ENCODE results near the gene CAND2. TPM values are rescaled to one million over a fixed set of nuclear protein-coding genes. Genes with fewer than 3 reads are reported as not detected.

Gene CAND2
- total RNA-seq, 6 experiments from 2014 or later = 4.5 to 10.5 (median 8.3) TPM

- Mint-ChIP-seq H3K9me3 (no peaks in the 10 kb centered on the region), H3K27me3 (ENCODE audit: insufficient read depth) (no peaks in the 10 kb centered on the region; the same call in 1 of the 2 replicates), H3K4me1 (ENCODE audit: low read depth) (peaks cover 10% of the 10 kb centered on the region; the same call in 1 of the 2 replicates), H3K4me3 (no peak overlapping the region), H3K36me3 (ENCODE audit: low read depth) (no peaks in the 10 kb centered on the region), H3K27ac (no peak overlapping the region)
- TF ChIP-seq, protein P1, sequence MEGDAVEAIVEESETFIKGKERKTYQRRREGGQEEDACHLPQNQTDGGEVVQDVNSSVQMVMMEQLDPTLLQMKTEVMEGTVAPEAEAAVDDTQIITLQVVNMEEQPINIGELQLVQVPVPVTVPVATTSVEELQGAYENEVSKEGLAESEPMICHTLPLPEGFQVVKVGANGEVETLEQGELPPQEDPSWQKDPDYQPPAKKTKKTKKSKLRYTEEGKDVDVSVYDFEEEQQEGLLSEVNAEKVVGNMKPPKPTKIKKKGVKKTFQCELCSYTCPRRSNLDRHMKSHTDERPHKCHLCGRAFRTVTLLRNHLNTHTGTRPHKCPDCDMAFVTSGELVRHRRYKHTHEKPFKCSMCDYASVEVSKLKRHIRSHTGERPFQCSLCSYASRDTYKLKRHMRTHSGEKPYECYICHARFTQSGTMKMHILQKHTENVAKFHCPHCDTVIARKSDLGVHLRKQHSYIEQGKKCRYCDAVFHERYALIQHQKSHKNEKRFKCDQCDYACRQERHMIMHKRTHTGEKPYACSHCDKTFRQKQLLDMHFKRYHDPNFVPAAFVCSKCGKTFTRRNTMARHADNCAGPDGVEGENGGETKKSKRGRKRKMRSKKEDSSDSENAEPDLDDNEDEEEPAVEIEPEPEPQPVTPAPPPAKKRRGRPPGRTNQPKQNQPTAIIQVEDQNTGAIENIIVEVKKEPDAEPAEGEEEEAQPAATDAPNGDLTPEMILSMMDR (IDR thresholded peaks at IDR 0.05) = no peak
- no peak for DNase-seq
Measured at GRCh38 chr3:12813967-12814366, 17.5 kb downstream of the CAND2 start.

- Mint-ChIP-seq H3K4me3 (no peak overlapping the region), H3K9me3 (no peaks in the 10 kb centered on the region), H3K27ac (no peak overlapping the region), H3K36me3 (ENCODE audit: low read depth) (no peaks in the 10 kb centered on the region), H3K27me3 (ENCODE audit: insufficient read depth) (peaks cover 3% of the 10 kb centered on the region; the same call in 1 of the 2 replicates), H3K4me1 (ENCODE audit: low read depth) (peaks cover 5% of the 10 kb centered on the region; the same call in 1 of the 2 replicates)
- TF ChIP-seq, protein P1 (IDR thresholded peaks at IDR 0.05) = no peak
- no peak for DNase-seq
Measured at GRCh38 chr3:12815078-12815477, 18.6 kb downstream of the CAND2 start.

GRCh38 chr3:12815719-12816118 is 19.2 kb downstream of the CAND2 start:
- Mint-ChIP-seq H3K9me3 (no peaks in the 10 kb centered on the region), H3K4me3 (no peak overlapping the region), H3K27me3 (ENCODE audit: insufficient read depth) (peaks cover 3% of the 10 kb centered on the region; the same call in 1 of the 2 replicates), H3K27ac (no peak overlapping the region), H3K36me3 (ENCODE audit: low read depth) (no peaks in the 10 kb centered on the region), H3K4me1 (ENCODE audit: low read depth) (peaks cover 2% of the 10 kb centered on the region; the same call in 1 of the 2 replicates)
- TF ChIP-seq, protein P1 (IDR thresholded peaks at IDR 0.05) = no peak; the same call in 1 of the 2 replicates
- no peak for DNase-seq

DNA sequence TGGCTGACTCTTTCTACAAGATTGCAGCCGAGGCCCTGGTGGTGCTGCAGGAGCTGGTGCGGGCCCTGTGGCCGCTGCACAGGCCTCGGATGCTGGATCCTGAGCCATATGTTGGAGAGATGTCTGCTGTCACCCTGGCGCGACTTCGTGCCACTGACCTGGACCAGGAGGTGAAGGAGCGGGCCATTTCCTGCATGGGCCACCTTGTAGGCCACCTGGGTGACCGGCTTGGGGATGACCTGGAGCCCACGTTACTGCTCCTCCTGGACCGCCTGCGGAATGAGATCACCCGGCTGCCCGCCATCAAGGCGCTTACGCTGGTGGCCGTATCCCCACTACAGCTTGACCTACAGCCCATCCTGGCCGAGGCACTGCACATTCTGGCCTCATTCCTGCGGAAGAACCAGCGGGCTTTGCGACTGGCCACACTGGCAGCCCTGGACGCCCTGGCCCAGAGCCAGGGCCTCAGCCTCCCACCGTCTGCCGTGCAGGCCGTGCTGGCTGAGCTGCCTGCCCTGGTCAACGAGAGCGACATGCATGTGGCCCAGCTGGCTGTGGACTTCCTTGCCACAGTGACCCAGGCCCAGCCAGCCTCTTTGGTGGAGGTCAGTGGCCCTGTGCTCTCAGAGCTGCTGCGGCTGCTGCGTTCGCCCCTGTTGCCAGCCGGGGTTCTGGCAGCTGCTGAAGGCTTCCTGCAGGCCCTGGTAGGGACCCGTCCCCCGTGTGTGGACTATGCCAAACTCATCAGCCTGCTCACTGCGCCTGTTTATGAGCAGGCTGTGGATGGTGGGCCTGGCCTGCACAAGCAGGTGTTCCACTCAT is 20.3 kb downstream of the CAND2 start:
- no peaks in the 10 kb centered on the region for H3K36me3 Mint-ChIP-seq (ENCODE audit: low read depth)
- H3K4me1 Mint-ChIP-seq (ENCODE audit: low read depth) = no peaks in the 10 kb centered on the region
- H3K27me3 Mint-ChIP-seq (ENCODE audit: insufficient read depth) = peaks cover 3% of the 10 kb centered on the region; the same call in 1 of the 2 replicates
- TF ChIP-seq, protein P1 (IDR thresholded peaks at IDR 0.05) = no peak
- H3K9me3 Mint-ChIP-seq = no peaks in the 10 kb centered on the region
- DNase-seq = no peak
- no peak overlapping the region for H3K27ac Mint-ChIP-seq
- H3K4me3 Mint-ChIP-seq = no peak overlapping the region

DNA sequence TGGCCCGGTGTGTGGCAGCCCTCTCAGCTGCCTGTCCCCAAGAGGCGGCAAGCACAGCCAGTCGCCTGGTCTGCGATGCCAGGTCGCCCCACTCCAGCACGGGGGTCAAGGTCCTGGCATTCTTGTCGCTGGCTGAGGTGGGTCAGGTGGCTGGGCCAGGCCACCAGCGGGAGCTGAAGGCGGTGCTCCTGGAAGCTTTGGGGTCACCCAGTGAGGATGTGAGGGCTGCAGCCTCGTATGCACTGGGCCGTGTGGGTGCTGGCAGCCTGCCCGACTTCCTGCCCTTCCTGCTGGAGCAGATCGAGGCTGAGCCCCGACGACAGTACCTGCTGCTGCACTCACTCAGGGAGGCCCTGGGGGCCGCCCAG is 20.8 kb downstream of the CAND2 start:
- Mint-ChIP-seq H3K9me3 (no peaks in the 10 kb centered on the region), H3K36me3 (ENCODE audit: low read depth) (no peaks in the 10 kb centered on the region), H3K4me3 (no peak overlapping the region), H3K4me1 (ENCODE audit: low read depth) (no peaks in the 10 kb centered on the region), H3K27ac (no peak overlapping the region), H3K27me3 (ENCODE audit: insufficient read depth) (peaks cover 3% of the 10 kb centered on the region; the same call in 1 of the 2 replicates)
- no peak for DNase-seq
- TF ChIP-seq, protein P1 (IDR thresholded peaks at IDR 0.05) = no peak

Data from HFFc6 (cell line).